Fibroblast of pulmonary artery (primary cell): ENCODE results near the gene AIRE.

Experiments used
- DNase-seq: peaks from one replicate; pipeline ENCODE4 v3.0.0-alpha.2; 2010; ENCODE audit warnings: low read depth
- H3K4me3 ChIP-seq: replicated peaks from 2 replicates; pipeline ENCODE4 v1.5.1; 2011; ENCODE audit warnings: low read depth, mild to moderate bottlenecking, control low read depth, low read length, moderate library complexity
- TF ChIP-seq, protein P1 (sequence below): IDR thresholded peaks from 2 replicates; pipeline ENCODE4 v1.5.1; 2011; ENCODE audit warnings: mild to moderate bottlenecking, control low read depth, low read length, inconsistent platforms; ENCODE audit errors: missing control alignments

Gene AIRE

GRCh38 chr21:44263221-44263760 is 22.4 kb upstream of the AIRE start:
- TF ChIP-seq, protein P1, sequence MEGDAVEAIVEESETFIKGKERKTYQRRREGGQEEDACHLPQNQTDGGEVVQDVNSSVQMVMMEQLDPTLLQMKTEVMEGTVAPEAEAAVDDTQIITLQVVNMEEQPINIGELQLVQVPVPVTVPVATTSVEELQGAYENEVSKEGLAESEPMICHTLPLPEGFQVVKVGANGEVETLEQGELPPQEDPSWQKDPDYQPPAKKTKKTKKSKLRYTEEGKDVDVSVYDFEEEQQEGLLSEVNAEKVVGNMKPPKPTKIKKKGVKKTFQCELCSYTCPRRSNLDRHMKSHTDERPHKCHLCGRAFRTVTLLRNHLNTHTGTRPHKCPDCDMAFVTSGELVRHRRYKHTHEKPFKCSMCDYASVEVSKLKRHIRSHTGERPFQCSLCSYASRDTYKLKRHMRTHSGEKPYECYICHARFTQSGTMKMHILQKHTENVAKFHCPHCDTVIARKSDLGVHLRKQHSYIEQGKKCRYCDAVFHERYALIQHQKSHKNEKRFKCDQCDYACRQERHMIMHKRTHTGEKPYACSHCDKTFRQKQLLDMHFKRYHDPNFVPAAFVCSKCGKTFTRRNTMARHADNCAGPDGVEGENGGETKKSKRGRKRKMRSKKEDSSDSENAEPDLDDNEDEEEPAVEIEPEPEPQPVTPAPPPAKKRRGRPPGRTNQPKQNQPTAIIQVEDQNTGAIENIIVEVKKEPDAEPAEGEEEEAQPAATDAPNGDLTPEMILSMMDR = no peak
- no peak overlapping the region for H3K4me3 ChIP-seq
- no peak for DNase-seq

DNA sequence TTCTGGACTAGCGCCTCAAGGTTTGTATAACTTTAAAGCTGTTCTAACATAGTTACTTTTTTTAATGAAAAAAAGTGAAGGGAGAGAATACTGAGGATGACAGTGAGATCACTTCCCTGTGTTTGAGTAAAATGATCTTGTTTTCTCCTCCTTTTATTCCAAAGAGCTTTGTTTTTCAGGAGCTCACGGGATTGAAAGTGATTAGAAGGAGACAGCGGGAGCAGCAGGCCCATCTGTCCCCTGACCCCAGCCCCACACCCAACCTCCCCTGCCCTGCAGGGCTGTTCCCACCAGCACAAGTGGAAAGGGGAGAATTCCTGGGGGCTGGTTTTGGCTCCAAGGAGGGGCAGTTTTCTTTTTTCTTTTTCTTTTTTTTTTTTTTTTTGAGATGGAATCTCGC is 21.9 kb upstream of the AIRE start:
- no peak for DNase-seq
- TF ChIP-seq, protein P1 = no peak
- H3K4me3 ChIP-seq = no peak overlapping the region

- TF ChIP-seq, protein P1 = no peak
- no peak for DNase-seq
- H3K4me3 ChIP-seq = no peak overlapping the region
Observed at GRCh38 chr21:44265734-44266270, 19.9 kb upstream of the AIRE start.

GRCh38 chr21:44267655-44268142 is 18.0 kb upstream of the AIRE start:
- TF ChIP-seq, protein P1 = no peak
- DNase-seq = no peak
- H3K4me3 ChIP-seq = no peak overlapping the region

GRCh38 chr21:44269090-44269489 is 16.6 kb upstream of the AIRE start:
- TF ChIP-seq, protein P1 = no peak
- no peak overlapping the region for H3K4me3 ChIP-seq
- DNase-seq = no peak

- TF ChIP-seq, protein P1 = no peak
- no peak overlapping the region for H3K4me3 ChIP-seq
- no peak for DNase-seq
Observed at GRCh38 chr21:44271558-44272283, 14.0 kb upstream of the AIRE start.
